Epithelial cell of proximal tubule (primary cell): ENCODE data around the gene PREX1. TPM values are rescaled to one million over a fixed set of nuclear protein-coding genes. Genes with fewer than 3 reads are reported as not detected.

Experiments used
- DNase-seq: peaks from one replicate; pipeline ENCODE4 v3.0.0-alpha.2; 2011; ENCODE audit warnings: low read depth
- H3K4me3 ChIP-seq: 2 replicates; pipeline ENCODE4 v1.5.1; 2011; ENCODE audit warnings: low read depth, mild to moderate bottlenecking, low read length
- total RNA-seq: library from RNA; depleted of rRNA; stranded (reverse); fragments of >200 nt; gene quantifications from 2 replicates; pipeline ENCODE4 v1.2.3, GENCODE V29; 2015
- TF ChIP-seq, protein P1 (sequence below): conservative IDR thresholded peaks from 2 replicates; pipeline ENCODE4 v1.5.1; 2012; ENCODE audit warnings: low read depth, mild to moderate bottlenecking, low read length

Gene PREX1
- total RNA-seq, 1 donor from 2014 or later, result 4.7 TPM

DNA sequence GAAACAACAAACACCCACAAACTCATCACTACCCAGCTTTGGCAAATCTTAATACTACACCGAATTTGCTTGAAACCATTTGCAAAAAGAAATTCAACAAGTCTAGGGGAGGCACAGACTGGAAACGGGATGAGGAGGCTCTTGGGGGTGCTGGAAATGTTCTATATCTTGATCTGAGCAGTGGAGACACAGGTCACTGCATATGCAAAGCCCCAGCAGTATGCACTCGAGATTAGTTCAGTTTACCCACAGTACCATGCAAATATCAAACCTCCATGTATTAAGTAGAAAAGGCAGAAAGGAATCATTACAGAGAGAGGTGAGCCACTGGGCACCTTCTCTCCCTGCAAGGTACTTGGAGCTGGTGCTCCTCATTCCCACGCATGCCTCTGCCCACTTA, 75.9 kb downstream of the PREX1 start:
- DNase-seq, result no peak
- TF ChIP-seq, protein P1, sequence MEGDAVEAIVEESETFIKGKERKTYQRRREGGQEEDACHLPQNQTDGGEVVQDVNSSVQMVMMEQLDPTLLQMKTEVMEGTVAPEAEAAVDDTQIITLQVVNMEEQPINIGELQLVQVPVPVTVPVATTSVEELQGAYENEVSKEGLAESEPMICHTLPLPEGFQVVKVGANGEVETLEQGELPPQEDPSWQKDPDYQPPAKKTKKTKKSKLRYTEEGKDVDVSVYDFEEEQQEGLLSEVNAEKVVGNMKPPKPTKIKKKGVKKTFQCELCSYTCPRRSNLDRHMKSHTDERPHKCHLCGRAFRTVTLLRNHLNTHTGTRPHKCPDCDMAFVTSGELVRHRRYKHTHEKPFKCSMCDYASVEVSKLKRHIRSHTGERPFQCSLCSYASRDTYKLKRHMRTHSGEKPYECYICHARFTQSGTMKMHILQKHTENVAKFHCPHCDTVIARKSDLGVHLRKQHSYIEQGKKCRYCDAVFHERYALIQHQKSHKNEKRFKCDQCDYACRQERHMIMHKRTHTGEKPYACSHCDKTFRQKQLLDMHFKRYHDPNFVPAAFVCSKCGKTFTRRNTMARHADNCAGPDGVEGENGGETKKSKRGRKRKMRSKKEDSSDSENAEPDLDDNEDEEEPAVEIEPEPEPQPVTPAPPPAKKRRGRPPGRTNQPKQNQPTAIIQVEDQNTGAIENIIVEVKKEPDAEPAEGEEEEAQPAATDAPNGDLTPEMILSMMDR, result no peak
- no peak overlapping the region for H3K4me3 ChIP-seq

DNA sequence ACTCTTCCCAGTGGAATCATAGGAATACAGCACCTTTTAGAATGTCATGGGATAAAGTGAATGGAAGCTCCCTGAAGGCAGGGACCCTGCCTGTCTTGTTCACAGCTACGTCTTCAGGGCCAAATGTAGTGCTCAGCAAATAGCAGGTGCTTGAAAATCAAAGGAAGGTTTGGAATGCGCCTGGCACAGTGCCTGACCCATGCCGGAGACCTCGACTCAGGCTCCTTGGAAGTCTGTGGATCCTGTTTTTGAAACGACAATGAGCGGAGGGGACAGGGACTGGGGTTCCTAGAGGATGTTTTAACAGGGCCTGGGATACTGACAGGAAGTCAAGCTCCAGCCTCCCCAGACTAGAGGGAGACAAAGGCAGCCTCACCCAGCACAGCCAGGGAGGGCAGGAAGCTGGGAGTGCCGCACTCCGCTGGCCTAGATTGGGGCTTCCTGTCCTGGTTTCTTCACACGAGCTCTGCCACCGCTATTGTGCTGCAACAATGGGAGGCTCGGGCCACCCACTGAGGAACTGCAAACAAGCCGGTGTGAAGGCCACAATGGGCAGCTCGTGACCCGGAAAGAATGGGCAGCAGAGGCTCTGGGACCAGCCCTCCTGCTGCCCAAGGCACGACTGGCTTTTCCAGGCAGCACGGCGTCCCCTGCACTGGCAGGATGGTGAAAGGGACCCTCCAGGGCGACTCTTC, 76.7 kb downstream of the PREX1 start:
- no peak overlapping the region for H3K4me3 ChIP-seq
- no peak for DNase-seq
- TF ChIP-seq, protein P1, result no peak

DNA sequence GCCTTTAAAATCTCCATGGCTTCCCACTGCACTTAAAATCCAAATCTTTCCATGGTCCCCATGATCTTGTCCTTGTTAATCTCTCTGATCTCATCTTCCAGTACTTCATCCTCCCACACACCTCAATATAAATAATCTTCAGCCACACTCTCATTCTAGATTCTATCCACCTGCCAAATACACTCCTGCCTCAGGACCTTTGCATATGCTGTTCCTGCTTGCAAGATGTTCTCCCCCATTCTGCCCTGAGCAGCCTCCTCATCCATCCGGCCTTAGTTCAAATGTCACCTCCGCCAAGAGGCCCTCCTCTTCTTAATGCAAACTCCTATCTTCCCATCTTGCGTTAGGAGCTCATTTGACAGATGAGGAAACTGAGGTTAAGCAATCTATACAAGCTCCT, 77.4 kb downstream of the PREX1 start:
- DNase-seq, result no peak
- TF ChIP-seq, protein P1, result no peak
- no peak overlapping the region for H3K4me3 ChIP-seq

DNA sequence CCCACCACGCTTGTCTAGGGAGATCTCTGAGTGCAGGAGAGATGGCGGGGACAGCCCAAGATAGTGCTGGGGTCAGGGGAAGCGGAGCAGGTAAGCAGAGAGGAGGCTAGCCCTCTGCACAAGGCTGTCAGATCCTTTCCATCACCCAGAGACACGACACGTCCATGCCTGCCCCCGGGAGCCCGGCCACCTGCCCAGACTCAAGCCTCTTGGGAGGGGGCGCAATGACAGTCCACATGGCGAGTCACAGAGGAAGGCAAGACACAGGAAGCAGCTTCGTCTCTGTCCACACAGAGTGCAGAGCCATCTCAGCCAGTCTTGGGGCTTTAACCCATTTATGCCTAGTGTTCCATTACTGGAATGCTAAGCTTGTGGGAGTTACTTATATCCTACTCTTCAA, 78.4 kb downstream of the PREX1 start:
- H3K4me3 ChIP-seq, result no peak overlapping the region
- DNase-seq, result no peak
- TF ChIP-seq, protein P1, result no peak

DNA sequence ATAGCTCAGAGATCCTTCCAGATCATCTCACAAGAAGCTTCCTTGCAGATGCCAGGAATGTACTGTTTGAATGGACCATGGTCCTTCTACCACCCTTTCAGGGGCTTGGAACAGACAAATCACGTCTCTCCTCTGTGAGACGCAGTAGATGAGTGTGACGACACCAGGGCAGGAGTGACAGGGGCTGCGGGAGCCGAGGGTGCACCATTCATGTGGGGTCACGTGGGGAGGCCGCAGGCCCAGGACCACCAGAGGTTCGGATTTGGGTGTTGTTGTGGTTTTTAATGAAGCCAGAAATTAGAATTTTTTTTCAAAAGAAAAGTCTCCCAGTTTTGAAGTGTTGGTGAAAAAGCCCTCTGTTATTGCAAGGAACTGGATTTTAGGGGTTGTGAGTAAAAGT, 79.2 kb downstream of the PREX1 start:
- TF ChIP-seq, protein P1, result no peak
- no peak for DNase-seq
- H3K4me3 ChIP-seq, result no peak overlapping the region

DNA sequence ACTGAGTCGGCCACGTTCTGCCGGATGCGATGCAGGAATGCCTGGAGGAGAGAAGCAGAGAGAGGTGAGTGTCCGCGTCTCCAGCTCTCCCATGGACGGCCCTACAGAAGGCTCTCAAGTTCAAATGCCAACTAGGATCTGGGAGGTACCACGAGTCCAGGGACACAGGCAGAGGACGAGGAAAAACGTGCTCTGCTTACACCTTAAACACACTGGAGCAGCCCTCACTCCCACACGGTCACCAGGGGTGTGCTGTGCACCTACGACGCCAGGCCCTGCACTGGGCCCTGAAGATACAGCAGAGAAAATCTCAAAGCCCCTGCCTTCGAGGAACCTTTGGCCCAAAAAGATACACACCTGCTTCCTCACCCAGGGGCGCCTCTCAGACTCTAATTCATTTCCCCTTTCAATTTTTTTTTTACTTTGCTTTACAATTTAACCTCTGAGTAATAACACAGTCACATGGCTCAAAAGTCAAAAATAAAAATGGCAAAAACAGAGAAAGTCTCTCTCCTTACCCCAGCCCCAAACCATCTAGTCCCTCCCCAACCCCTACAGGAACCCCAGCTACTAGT, 79.9 kb downstream of the PREX1 start:
- H3K4me3 ChIP-seq, result no peak overlapping the region
- TF ChIP-seq, protein P1, result no peak
- no peak for DNase-seq

DNA sequence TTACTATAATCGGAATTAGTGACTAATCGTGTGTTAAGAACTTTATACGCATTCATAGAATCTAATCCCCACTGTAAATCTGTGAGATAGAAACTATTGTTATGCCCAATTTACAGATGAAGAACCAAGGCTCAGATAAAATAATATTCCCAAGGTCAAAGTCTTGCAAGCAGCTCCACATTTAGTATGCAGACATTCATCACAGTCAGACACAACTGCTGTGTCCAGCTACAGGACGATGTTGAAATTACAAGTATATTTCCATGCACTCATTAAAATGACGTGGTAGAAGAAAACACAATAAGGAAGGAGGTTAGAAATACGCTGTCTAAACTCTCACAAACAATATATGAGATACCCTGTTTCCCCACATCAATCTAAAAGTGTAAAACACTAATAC, 82.5 kb downstream of the PREX1 start:
- DNase-seq, result no peak
- TF ChIP-seq, protein P1, result no peak

More for the DNA sequence above, 82.5 kb downstream of the PREX1 start:
- no peak overlapping the region for H3K4me3 ChIP-seq
